SK-N-SH treated with all-trans-retinoic acid at 6 μM for 48 hours (cell line): ENCODE data around the gene BUB1B.

Experiments used
- ATAC-seq: fragments of 200-7000 bp; cut with Tn5 transposase; 3 replicates; pipeline ENCODE4 v1.9.1; 2020; ENCODE audit warnings: mild to moderate bottlenecking, moderate library complexity
- ARNTL ChIP-seq: fragments of 450-650 bp; formaldehyde crosslinking; IDR thresholded peaks from 2 replicates; pipeline ENCODE4 v1.5.0; 2020; ENCODE audit warnings: low read depth, mild to moderate bottlenecking, moderate library complexity, borderline replicate concordance
- BACH2 ChIP-seq: fragments of 250-450 bp; sonication (Bioruptor Pico); IDR thresholded peaks from 2 replicates; pipeline ENCODE4 v1.9.0; 2021; ENCODE audit warnings: mild to moderate bottlenecking, borderline replicate concordance
- CREB5 ChIP-seq: fragments of 250-450 bp; sonication (Bioruptor Pico); IDR thresholded peaks from 2 replicates; pipeline ENCODE4 v1.5.1; 2020; ENCODE audit warnings: low read depth, mild to moderate bottlenecking, moderate library complexity
- CSDC2 ChIP-seq: fragments of 250-450 bp; sonication (Bioruptor Pico); IDR thresholded peaks from 2 replicates; pipeline ENCODE4 v1.5.0; 2020; ENCODE audit warnings: mild to moderate bottlenecking, moderate library complexity
- ESRRG ChIP-seq: fragments of 250-450 bp; sonication (Bioruptor Pico); IDR thresholded peaks from 2 replicates; pipeline ENCODE4 v1.6.1; 2021; ENCODE audit warnings: mild to moderate bottlenecking
- GLIS3 ChIP-seq: fragments of 250-450 bp; sonication (Bioruptor Pico); IDR thresholded peaks from 2 replicates; pipeline ENCODE4 v1.5.0; 2020; ENCODE audit warnings: mild to moderate bottlenecking, moderate library complexity
- ISL1 ChIP-seq: fragments of 250-450 bp; sonication (Bioruptor Pico); IDR thresholded peaks from 2 replicates; pipeline ENCODE4 v2.1.2; 2022; ENCODE audit warnings: mild to moderate bottlenecking, moderate library complexity
- OSR1 ChIP-seq: fragments of 250-450 bp; sonication (Bioruptor Pico); IDR thresholded peaks from 2 replicates; pipeline ENCODE4 v1.8.0; 2022; ENCODE audit warnings: moderate library complexity, mild to moderate bottlenecking, inconsistent platforms
- PATZ1 ChIP-seq: fragments of 250-450 bp; sonication (Bioruptor Pico); IDR thresholded peaks from 2 replicates; pipeline ENCODE4 v1.8.0; 2020; ENCODE audit warnings: mild to moderate bottlenecking, moderate library complexity, borderline replicate concordance
- POU6F1 ChIP-seq: fragments of 250-450 bp; sonication (Bioruptor Pico); IDR thresholded peaks from 2 replicates; pipeline ENCODE4 v1.8.0; 2021; ENCODE audit warnings: low read depth, mild to moderate bottlenecking, moderate library complexity, borderline replicate concordance
- PPARA ChIP-seq: fragments of 250-450 bp; sonication (Bioruptor Pico); IDR thresholded peaks from 2 replicates; pipeline ENCODE4 v1.5.0; 2020; ENCODE audit warnings: mild to moderate bottlenecking, borderline replicate concordance
- RARB ChIP-seq: fragments of 250-450 bp; sonication (Bioruptor Pico); IDR thresholded peaks from 2 replicates; pipeline ENCODE4 v1.8.0; 2021; ENCODE audit warnings: mild to moderate bottlenecking, moderate library complexity
- SNAI2 ChIP-seq: fragments of 250-450 bp; sonication (Bioruptor Pico); IDR thresholded peaks from 2 replicates; pipeline ENCODE4 v1.5.0; 2020; ENCODE audit warnings: mild to moderate bottlenecking, moderate library complexity
- TCF4 ChIP-seq: fragments of 250-450 bp; sonication (Bioruptor Pico); IDR thresholded peaks from 2 replicates; pipeline ENCODE4 v1.8.0; 2021; ENCODE audit warnings: mild to moderate bottlenecking, moderate library complexity, borderline replicate concordance
- TOX ChIP-seq: fragments of 250-450 bp; sonication (Bioruptor Pico); IDR thresholded peaks from 2 replicates; pipeline ENCODE4 v1.8.0; 2021; ENCODE audit warnings: mild to moderate bottlenecking, moderate library complexity, borderline replicate concordance
- ZC3H10 ChIP-seq: fragments of 250-450 bp; sonication (Bioruptor Pico); IDR thresholded peaks from 2 replicates; pipeline ENCODE4 v1.5.1; 2021; ENCODE audit warnings: mild to moderate bottlenecking, moderate library complexity
- ZFP3 ChIP-seq: fragments of 250-450 bp; sonication (Bioruptor Pico); IDR thresholded peaks from 2 replicates; pipeline ENCODE4 v1.5.0; 2020; ENCODE audit warnings: mild to moderate bottlenecking, moderate library complexity
- ZFP30 ChIP-seq: fragments of 450-650 bp; formaldehyde crosslinking; IDR thresholded peaks from 2 replicates; pipeline ENCODE4 v1.5.0; 2022; ENCODE audit warnings: mild to moderate bottlenecking, moderate library complexity
- ZNF565 ChIP-seq: fragments of 450-650 bp; formaldehyde crosslinking; conservative IDR thresholded peaks from 2 replicates; pipeline ENCODE4 v1.5.0; 2020; ENCODE audit warnings: low read depth, mild to moderate bottlenecking, moderate library complexity
- ZNF70 ChIP-seq: fragments of 450-650 bp; formaldehyde crosslinking; IDR thresholded peaks from 2 replicates; pipeline ENCODE4 v1.5.0; 2020; ENCODE audit warnings: mild to moderate bottlenecking, moderate library complexity
- ZNF8 ChIP-seq: fragments of 450-650 bp; formaldehyde crosslinking; IDR thresholded peaks from 2 replicates; pipeline ENCODE4 v1.5.0; 2020; ENCODE audit warnings: mild to moderate bottlenecking, moderate library complexity
- TF ChIP-seq, protein P1 (sequence below): fragments of 250-450 bp; sonication (Bioruptor Pico); IDR thresholded peaks from 2 replicates; pipeline ENCODE4 v1.5.0; 2020; ENCODE audit warnings: mild to moderate bottlenecking, moderate library complexity
- TF ChIP-seq, protein P2 (sequence below): fragments of 250-450 bp; sonication (Bioruptor Pico); IDR thresholded peaks from 2 replicates; pipeline ENCODE4 v1.5.1; 2021; ENCODE audit warnings: mild to moderate bottlenecking, moderate library complexity

BUB1B gene

DNA sequence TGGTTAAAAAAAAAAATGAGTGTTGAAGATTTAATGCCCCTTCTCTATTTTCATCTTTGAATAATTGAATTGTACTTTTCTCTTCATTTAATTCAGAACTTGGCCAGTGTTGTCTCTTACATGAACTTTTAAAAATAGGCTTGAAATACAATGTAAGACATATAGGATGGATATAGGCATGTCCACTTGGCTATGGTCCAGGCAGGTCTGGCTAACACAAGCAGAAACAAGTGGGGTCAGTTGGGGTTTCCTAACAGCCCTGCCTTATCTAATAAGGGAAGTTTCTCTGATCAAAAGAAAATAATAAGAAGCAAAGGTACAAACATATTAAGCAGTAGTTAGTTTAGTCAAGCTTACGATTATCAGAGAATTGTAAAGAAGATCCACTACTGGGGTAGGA lies 58.9 kb downstream of the BUB1B start:
- ATAC-seq, result no peak
- TF ChIP-seq TCF4, result no peak
- TF ChIP-seq, protein P1, sequence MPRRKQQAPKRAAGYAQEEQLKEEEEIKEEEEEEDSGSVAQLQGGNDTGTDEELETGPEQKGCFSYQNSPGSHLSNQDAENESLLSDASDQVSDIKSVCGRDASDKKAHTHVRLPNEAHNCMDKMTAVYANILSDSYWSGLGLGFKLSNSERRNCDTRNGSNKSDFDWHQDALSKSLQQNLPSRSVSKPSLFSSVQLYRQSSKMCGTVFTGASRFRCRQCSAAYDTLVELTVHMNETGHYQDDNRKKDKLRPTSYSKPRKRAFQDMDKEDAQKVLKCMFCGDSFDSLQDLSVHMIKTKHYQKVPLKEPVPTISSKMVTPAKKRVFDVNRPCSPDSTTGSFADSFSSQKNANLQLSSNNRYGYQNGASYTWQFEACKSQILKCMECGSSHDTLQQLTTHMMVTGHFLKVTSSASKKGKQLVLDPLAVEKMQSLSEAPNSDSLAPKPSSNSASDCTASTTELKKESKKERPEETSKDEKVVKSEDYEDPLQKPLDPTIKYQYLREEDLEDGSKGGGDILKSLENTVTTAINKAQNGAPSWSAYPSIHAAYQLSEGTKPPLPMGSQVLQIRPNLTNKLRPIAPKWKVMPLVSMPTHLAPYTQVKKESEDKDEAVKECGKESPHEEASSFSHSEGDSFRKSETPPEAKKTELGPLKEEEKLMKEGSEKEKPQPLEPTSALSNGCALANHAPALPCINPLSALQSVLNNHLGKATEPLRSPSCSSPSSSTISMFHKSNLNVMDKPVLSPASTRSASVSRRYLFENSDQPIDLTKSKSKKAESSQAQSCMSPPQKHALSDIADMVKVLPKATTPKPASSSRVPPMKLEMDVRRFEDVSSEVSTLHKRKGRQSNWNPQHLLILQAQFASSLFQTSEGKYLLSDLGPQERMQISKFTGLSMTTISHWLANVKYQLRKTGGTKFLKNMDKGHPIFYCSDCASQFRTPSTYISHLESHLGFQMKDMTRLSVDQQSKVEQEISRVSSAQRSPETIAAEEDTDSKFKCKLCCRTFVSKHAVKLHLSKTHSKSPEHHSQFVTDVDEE (CRISPR knock-in tag), result no peak
- no peak for TF ChIP-seq ZFP3 (CRISPR knock-in tag)
- TF ChIP-seq BACH2 (CRISPR knock-in tag), result no peak
- no peak for TF ChIP-seq PATZ1
- no peak for TF ChIP-seq RARB (CRISPR knock-in tag)
- no peak for TF ChIP-seq ZNF8 (CRISPR knock-in tag)
- no peak for TF ChIP-seq PPARA (CRISPR knock-in tag)
- TF ChIP-seq TOX (CRISPR knock-in tag), result no peak
- TF ChIP-seq ZNF565 (CRISPR knock-in tag), result no peak
- TF ChIP-seq ZC3H10 (CRISPR knock-in tag), result no peak
- no peak for TF ChIP-seq SNAI2 (CRISPR knock-in tag)
- TF ChIP-seq POU6F1 (CRISPR knock-in tag), result no peak
- TF ChIP-seq CSDC2, result no peak
- no peak for TF ChIP-seq OSR1 (CRISPR knock-in tag)
- TF ChIP-seq ZFP30, result no peak
- no peak for TF ChIP-seq ISL1 (CRISPR knock-in tag)
- no peak for TF ChIP-seq ARNTL
- TF ChIP-seq, protein P2, sequence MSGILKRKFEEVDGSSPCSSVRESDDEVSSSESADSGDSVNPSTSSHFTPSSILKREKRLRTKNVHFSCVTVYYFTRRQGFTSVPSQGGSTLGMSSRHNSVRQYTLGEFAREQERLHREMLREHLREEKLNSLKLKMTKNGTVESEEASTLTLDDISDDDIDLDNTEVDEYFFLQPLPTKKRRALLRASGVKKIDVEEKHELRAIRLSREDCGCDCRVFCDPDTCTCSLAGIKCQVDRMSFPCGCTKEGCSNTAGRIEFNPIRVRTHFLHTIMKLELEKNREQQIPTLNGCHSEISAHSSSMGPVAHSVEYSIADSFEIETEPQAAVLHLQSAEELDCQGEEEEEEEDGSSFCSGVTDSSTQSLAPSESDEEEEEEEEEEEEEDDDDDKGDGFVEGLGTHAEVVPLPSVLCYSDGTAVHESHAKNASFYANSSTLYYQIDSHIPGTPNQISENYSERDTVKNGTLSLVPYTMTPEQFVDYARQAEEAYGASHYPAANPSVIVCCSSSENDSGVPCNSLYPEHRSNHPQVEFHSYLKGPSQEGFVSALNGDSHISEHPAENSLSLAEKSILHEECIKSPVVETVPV, result no peak
- TF ChIP-seq, all 23 proteins: peak for 0

DNA sequence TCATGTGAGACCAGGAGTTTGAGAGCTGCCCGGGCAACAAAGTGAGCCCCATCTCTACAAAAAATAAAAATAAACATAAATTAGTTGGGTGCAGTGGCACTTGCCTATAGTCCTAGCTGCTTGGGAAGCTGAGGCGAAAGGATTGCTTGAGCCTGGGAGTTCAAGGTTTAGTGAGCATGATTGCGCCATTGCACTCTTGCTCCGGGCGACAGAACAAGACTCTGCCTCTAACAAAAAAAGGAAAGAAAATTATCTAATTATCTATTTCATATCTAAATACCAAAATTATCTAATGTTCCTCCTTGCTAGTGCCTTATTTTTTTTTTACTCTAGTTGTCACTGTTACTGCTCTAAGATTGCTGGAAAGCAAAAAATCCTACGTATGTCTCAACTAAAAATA lies 61.3 kb downstream of the BUB1B start:
- TF ChIP-seq, protein P2, result no peak
- TF ChIP-seq ISL1 (CRISPR knock-in tag), result no peak
- TF ChIP-seq SNAI2 (CRISPR knock-in tag), result no peak
- TF ChIP-seq CREB5 (CRISPR knock-in tag), result no peak
- no peak for TF ChIP-seq OSR1 (CRISPR knock-in tag)
- TF ChIP-seq, all 23 proteins: peak for 0
- ATAC-seq, result no peak

- no peak for TF ChIP-seq ESRRG (CRISPR knock-in tag)
- no peak for TF ChIP-seq RARB (CRISPR knock-in tag)
- TF ChIP-seq ZNF70, result no peak
- no peak for TF ChIP-seq GLIS3 (CRISPR knock-in tag)
- TF ChIP-seq PATZ1, result no peak
- no peak for TF ChIP-seq ARNTL
- no peak for ATAC-seq
Observed at GRCh38 chr15:40226736-40227135, 65.9 kb downstream of the BUB1B start.
